ENCODE measurements around the gene BNC2.

Gene BNC2

GRCh38 chr9:16555802-16556201 is 314.7 kb downstream of the BNC2 start:
- Mint-ChIP-seq H3K27ac (peak overlapping the region in 1 of 3 experiments; percentile 96), H3K9me3 (no peaks in the 10 kb centered on the region), H3K4me1 (peaks cover 27% of the 10 kb centered on the region), H3K36me3 (ENCODE audit: low read depth) (peaks cover 14% of the 10 kb centered on the region), H3K4me3 (no peak overlapping the region), H3K27me3 (ENCODE audit: low read depth) (no peaks in the 10 kb centered on the region)
- no peak for TF ChIP-seq CTCF (IDR thresholded peaks at IDR 0.05; ENCODE audit: unreplicated experiment in 3 of 3)

- Mint-ChIP-seq H3K27me3 (ENCODE audit: low read depth) (no peaks in the 10 kb centered on the region), H3K4me3 (no peak overlapping the region), H3K27ac (peak overlapping the region; percentile 88 to 96 (median 89)), H3K36me3 (ENCODE audit: low read depth) (peaks cover 18% of the 10 kb centered on the region), H3K9me3 (no peaks in the 10 kb centered on the region), H3K4me1 (peaks cover 26% of the 10 kb centered on the region)
- TF ChIP-seq CTCF (IDR thresholded peaks at IDR 0.05; ENCODE audit: unreplicated experiment in 3 of 3): no peak
These were observed 316.5 kb downstream of the BNC2 start for GRCh38 chr9:16553869-16554540.

- TF ChIP-seq CTCF (IDR thresholded peaks at IDR 0.05; ENCODE audit: unreplicated experiment in 3 of 3): no peak
- Mint-ChIP-seq H3K9me3 (no peaks in the 10 kb centered on the region), H3K36me3 (ENCODE audit: low read depth) (peaks cover 27% of the 10 kb centered on the region), H3K27me3 (ENCODE audit: low read depth) (no peaks in the 10 kb centered on the region), H3K4me3 (no peak overlapping the region), H3K27ac (peak overlapping the region in 2 of 3 experiments; percentile 40 to 96), H3K4me1 (peaks cover 26% of the 10 kb centered on the region)
These were observed 318.2 kb downstream of the BNC2 start for GRCh38 chr9:16552252-16552651.

GRCh38 chr9:16551692-16552091 is 318.8 kb downstream of the BNC2 start:
- peaks cover 26% of the 10 kb centered on the region for H3K4me1 Mint-ChIP-seq
- H3K27ac Mint-ChIP-seq: no peak overlapping the region
- no peak for TF ChIP-seq CTCF (IDR thresholded peaks at IDR 0.05; ENCODE audit: unreplicated experiment in 3 of 3)
- no peaks in the 10 kb centered on the region for H3K9me3 Mint-ChIP-seq
- no peaks in the 10 kb centered on the region for H3K27me3 Mint-ChIP-seq (ENCODE audit: low read depth)
- H3K36me3 Mint-ChIP-seq (ENCODE audit: low read depth): peaks cover 28% of the 10 kb centered on the region
- no peak overlapping the region for H3K4me3 Mint-ChIP-seq

GRCh38 chr9:16545639-16546038 is 324.8 kb downstream of the BNC2 start:
- no peaks in the 10 kb centered on the region for H3K9me3 Mint-ChIP-seq
- H3K4me3 Mint-ChIP-seq: no peak overlapping the region
- peaks cover 48% of the 10 kb centered on the region for H3K4me1 Mint-ChIP-seq

More at GRCh38 chr9:16545639-16546038, 324.8 kb downstream of the BNC2 start:
- peak overlapping the region in 1 of 3 experiments; percentile 71 for H3K27ac Mint-ChIP-seq
- H3K27me3 Mint-ChIP-seq (ENCODE audit: low read depth): no peaks in the 10 kb centered on the region
- TF ChIP-seq CTCF (IDR thresholded peaks at IDR 0.05; ENCODE audit: unreplicated experiment in 3 of 3): no peak
- peaks cover 16% of the 10 kb centered on the region for H3K36me3 Mint-ChIP-seq (ENCODE audit: low read depth)
